ENCODE measurements around the gene PTPN5.

PTPN5 gene

DNA sequence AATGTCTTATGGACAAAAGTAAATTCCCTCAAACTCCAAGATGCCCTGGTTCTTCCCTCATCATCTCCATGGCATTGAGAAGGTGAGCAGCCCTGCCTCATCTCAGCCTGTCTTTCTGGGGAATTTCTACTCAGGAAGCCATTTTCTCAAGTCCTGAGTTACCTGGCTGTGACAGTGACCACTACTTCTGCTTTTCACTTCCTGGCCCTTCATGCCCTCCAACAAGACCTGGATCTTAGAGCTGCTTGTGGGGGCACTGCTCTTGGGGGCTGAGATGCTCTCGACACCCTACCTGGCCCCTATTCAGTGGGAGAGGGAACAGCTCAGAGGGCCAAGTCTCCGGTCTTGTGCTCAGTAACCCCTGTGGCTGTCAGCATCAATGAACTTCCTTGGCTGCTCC is 60.2 kb downstream of the PTPN5 start:
- H3K4me1 ChIP-seq (ENCODE audit: control insufficient read depth in 1 of 2, insufficient read depth in 1 of 2, low read depth in 1 of 2, low read length in 1 of 2): no peaks in the 10 kb centered on the region
- TF ChIP-seq, protein P1, sequence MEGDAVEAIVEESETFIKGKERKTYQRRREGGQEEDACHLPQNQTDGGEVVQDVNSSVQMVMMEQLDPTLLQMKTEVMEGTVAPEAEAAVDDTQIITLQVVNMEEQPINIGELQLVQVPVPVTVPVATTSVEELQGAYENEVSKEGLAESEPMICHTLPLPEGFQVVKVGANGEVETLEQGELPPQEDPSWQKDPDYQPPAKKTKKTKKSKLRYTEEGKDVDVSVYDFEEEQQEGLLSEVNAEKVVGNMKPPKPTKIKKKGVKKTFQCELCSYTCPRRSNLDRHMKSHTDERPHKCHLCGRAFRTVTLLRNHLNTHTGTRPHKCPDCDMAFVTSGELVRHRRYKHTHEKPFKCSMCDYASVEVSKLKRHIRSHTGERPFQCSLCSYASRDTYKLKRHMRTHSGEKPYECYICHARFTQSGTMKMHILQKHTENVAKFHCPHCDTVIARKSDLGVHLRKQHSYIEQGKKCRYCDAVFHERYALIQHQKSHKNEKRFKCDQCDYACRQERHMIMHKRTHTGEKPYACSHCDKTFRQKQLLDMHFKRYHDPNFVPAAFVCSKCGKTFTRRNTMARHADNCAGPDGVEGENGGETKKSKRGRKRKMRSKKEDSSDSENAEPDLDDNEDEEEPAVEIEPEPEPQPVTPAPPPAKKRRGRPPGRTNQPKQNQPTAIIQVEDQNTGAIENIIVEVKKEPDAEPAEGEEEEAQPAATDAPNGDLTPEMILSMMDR (IDR thresholded peaks at IDR 0.05): no peak
- H3K4me3 ChIP-seq (ENCODE audit: low read depth in 1 of 2, low read length in 1 of 2): no peak overlapping the region
- H3K36me3 ChIP-seq: no peaks in the 10 kb centered on the region
- H3K27ac ChIP-seq: no peak overlapping the region
- H3K9me3 ChIP-seq: no peaks in the 10 kb centered on the region
- no peaks in the 10 kb centered on the region for H3K27me3 ChIP-seq

DNA sequence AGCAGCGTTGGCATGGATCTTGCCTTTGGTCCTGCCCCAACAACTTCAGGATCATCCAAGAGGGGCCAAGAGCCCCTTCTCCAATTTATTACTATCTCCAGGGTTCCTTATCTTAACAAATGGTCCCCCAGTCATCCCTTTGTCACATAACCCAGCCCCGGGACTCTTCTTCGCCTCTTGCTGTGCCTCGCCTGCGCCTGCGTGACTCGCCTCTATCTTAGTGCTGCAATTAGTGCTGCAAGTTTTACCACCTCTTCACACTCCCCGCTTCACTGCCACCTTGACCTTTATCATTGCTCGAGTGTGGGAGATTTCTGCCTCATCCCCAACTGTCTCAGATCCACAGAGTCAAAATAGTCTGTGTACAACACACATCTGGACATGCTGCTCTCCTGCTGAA is 61.6 kb downstream of the PTPN5 start:
- no peaks in the 10 kb centered on the region for H3K27me3 ChIP-seq
- H3K4me3 ChIP-seq (ENCODE audit: low read depth in 1 of 2, low read length in 1 of 2): no peak overlapping the region
- H3K9me3 ChIP-seq: no peaks in the 10 kb centered on the region
- H3K36me3 ChIP-seq: no peaks in the 10 kb centered on the region
- H3K27ac ChIP-seq: no peak overlapping the region
- TF ChIP-seq, protein P1 (IDR thresholded peaks at IDR 0.05): no peak
- no peaks in the 10 kb centered on the region for H3K4me1 ChIP-seq (ENCODE audit: control insufficient read depth in 1 of 2, insufficient read depth in 1 of 2, low read depth in 1 of 2, low read length in 1 of 2)

DNA sequence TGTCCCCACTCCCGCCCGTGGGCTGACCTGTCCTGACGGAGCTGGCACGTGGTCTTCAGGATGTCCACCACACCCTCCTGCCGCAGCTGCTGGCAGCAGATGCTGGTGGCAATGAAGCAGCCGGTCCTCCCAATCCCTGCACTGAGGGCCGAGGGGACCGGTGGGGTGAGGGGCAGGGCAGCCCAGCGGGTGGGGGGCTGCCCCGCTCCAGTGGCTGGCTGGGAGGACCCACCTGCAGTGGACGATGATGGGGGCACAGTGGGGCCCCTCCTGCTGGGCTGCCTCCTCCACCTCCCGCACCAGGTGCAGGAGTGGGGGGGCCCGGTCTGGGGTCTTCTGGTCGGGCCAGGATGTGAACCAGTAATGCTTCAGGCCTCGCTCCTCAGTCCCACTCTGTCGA is 62.2 kb downstream of the PTPN5 start:
- H3K4me3 ChIP-seq (ENCODE audit: low read depth in 1 of 2, low read length in 1 of 2): no peak overlapping the region
- no peaks in the 10 kb centered on the region for H3K9me3 ChIP-seq
- H3K4me1 ChIP-seq (ENCODE audit: control insufficient read depth in 1 of 2, insufficient read depth in 1 of 2, low read depth in 1 of 2, low read length in 1 of 2): no peaks in the 10 kb centered on the region
- no peaks in the 10 kb centered on the region for H3K27me3 ChIP-seq
- TF ChIP-seq, protein P1 (IDR thresholded peaks at IDR 0.05): no peak
- H3K36me3 ChIP-seq: no peaks in the 10 kb centered on the region
- H3K27ac ChIP-seq: no peak overlapping the region

DNA sequence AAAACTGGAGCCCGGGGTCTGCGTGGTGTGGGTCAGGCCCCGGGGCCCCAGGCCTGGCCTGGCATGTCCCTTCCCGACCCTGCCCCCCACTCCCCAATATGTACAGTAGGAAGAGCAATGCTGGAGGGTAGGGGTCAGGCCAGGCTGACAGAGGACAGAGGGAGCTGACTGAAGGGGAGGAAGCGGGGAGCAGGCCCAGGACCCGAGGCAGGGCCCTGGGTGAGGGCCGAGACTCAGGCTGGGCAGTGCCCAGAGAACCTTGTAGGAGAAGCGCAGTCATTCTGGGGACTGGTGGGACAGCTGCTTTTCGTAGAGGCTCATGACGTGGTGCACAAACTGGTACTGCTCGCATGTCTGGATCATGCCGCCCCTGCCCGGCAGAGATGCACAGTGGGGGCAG is 62.9 kb downstream of the PTPN5 start:
- Histone ChIP-seq H3K36me3 (no peaks in the 10 kb centered on the region), H3K27ac (no peak overlapping the region), H3K4me1 (ENCODE audit: control insufficient read depth in 1 of 2, insufficient read depth in 1 of 2, low read depth in 1 of 2, low read length in 1 of 2) (no peaks in the 10 kb centered on the region), H3K9me3 (no peaks in the 10 kb centered on the region), H3K4me3 (ENCODE audit: low read depth in 1 of 2, low read length in 1 of 2) (no peak overlapping the region), H3K27me3 (peaks cover 4% of the 10 kb centered on the region)
- TF ChIP-seq, protein P1 (IDR thresholded peaks at IDR 0.05): no peak

DNA sequence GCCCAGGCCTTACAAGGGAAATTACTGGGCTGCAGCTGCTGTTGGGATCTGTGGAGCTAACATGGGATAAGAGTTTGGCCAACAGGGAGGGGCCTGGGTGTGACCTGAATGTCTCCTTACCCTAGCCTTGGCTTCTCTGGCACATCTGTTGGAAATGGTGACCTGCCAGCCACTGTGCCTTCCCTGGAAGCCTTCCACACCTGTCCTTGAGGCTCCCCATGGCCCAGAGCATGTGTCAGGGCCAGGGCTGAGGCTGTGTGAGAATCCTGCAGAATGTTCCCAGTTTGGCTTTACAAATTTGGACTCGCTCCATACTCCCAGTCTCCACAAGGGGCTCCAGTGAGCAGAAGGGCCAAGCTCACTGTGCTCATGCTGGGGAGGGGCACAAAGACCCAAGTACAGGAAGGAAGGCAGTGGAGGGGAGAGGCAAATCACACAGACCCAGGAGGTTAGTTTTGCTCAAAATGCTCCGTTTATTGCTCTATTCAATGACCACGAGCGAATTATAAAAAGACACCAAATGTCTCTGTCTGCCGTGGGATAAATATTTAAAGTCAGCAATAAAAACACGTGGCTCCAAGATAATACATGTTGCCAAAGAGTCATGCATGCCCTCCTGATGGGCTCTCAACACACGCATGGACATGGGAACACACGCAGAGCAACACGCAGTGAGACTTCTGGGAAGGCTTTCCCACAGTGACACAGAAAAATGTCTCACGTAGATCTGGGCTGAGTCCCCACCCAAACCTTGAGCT is 63.9 kb downstream of the PTPN5 start:
- Histone ChIP-seq H3K9me3 (no peaks in the 10 kb centered on the region), H3K27me3 (peaks cover 8% of the 10 kb centered on the region), H3K36me3 (no peaks in the 10 kb centered on the region), H3K27ac (no peak overlapping the region), H3K4me3 (ENCODE audit: low read depth in 1 of 2, low read length in 1 of 2) (no peak overlapping the region), H3K4me1 (ENCODE audit: control insufficient read depth in 1 of 2, insufficient read depth in 1 of 2, low read depth in 1 of 2, low read length in 1 of 2) (no peaks in the 10 kb centered on the region)
- TF ChIP-seq, protein P1 (IDR thresholded peaks at IDR 0.05): no peak
